HL-60/S4 treated with phorbol 12-myristate 13-acetate at 8.2 ng/mL for 4 days and 3 days (cell line): ENCODE measurements around the gene MEA1.

Source experiments
- in situ Hi-C: fragments of 300-500 bp; cut with MboI; formaldehyde crosslinking; loops from 2 replicates; pipeline ENCODE4 v1.15.0; 2022; ENCODE audit warnings: low sequenced_read_pairs

The MEA1 gene

GRCh38 chr6:43040542-43041257 is 27.0 kb upstream of the MEA1 start:
- in situ Hi-C loops, result no loop called here

GRCh38 chr6:43038727-43039126 is 25.0 kb upstream of the MEA1 start:
- in situ Hi-C loops, result no loop called here

GRCh38 chr6:43037706-43038105 is 24.0 kb upstream of the MEA1 start:
- in situ Hi-C loops, result no loop called here

GRCh38 chr6:43037197-43037596 is 23.5 kb upstream of the MEA1 start:
- in situ Hi-C loops, result no loop called here

- in situ Hi-C loops, result no loop called here
Observed at GRCh38 chr6:43036712-43037111, 23.0 kb upstream of the MEA1 start.

GRCh38 chr6:43035495-43036194 is 21.9 kb upstream of the MEA1 start:
- in situ Hi-C loops, result no loop called here

GRCh38 chr6:43034190-43034525 is 20.4 kb upstream of the MEA1 start:
- in situ Hi-C loops, result no loop called here

GRCh38 chr6:43033496-43034189 is 19.9 kb upstream of the MEA1 start:
- in situ Hi-C loops, result no loop called here

GRCh38 chr6:43032326-43032725 is 18.6 kb upstream of the MEA1 start:
- in situ Hi-C loops, result no loop called here

- in situ Hi-C loops, result no loop called here
Observed at GRCh38 chr6:43029120-43029519, 15.4 kb upstream of the MEA1 start.

- in situ Hi-C loops, result no loop called here
Observed at GRCh38 chr6:43026365-43026764, 12.6 kb upstream of the MEA1 start.

- in situ Hi-C loops, result no loop called here
Observed at GRCh38 chr6:43024436-43024835, 10.7 kb upstream of the MEA1 start.

GRCh38 chr6:43021270-43022047 is 7.7 kb upstream of the MEA1 start, which contains the start of gene RRP36:
Gene RRP36, plus strand, starts transcription at chr6:43021623. Its CDS starts 32 bp downstream, at chr6:43021655.
- in situ Hi-C loops, result no loop called here

GRCh38 chr6:43020847-43021246 is 7.1 kb upstream of the MEA1 start:
- in situ Hi-C loops, result no loop called here

GRCh38 chr6:43020052-43020705 is 6.4 kb upstream of the MEA1 start:
- in situ Hi-C loops, result no loop called here

GRCh38 chr6:43019152-43019551 is 5.4 kb upstream of the MEA1 start:
- in situ Hi-C loops, result no loop called here

GRCh38 chr6:43016943-43017334 is 3.2 kb upstream of the MEA1 start:
- in situ Hi-C loops, result no loop called here

GRCh38 chr6:43016176-43016942 is 2.6 kb upstream of the MEA1 start:
- in situ Hi-C loops, result no loop called here

- in situ Hi-C loops, result no loop called here
Observed at GRCh38 chr6:43014434-43014909, 726 bp upstream of the MEA1 start.
